H9 (cell line): ENCODE data around the gene IPO11. TPM values are rescaled to one million over a fixed set of nuclear protein-coding genes. Genes with fewer than 3 reads are reported as not detected.

Source experiments
- DNase-seq: peaks from one replicate; pipeline ENCODE4 v3.0.0-alpha.2; 2017
- H2AFZ ChIP-seq: one replicate; pipeline ENCODE4 v1.6.1; 2013; ENCODE audit warnings: mild to moderate bottlenecking, low read length, control low read depth, moderate library complexity
- H2AK5ac ChIP-seq: 2 replicates; pipeline ENCODE4 v1.6.1; 2013; ENCODE audit warnings: low read length, control low read depth, mixed read lengths; ENCODE audit not compliant: insufficient read length
- H2BK120ac ChIP-seq: one replicate; pipeline ENCODE4 v1.6.1; 2013; ENCODE audit warnings: low read depth, mild to moderate bottlenecking, low read length, control low read depth, inconsistent platforms; ENCODE audit not compliant: poor library complexity, severe bottlenecking
- H2BK12ac ChIP-seq: 2 replicates; pipeline ENCODE4 v1.6.1; 2013; ENCODE audit warnings: low read length, control low read depth, mixed read lengths, low read depth; ENCODE audit not compliant: insufficient read length
- H2BK15ac ChIP-seq: 2 replicates; pipeline ENCODE4 v1.6.1; 2013; ENCODE audit warnings: low read depth, low read length, control low read depth
- H2BK20ac ChIP-seq: one replicate; pipeline ENCODE4 v1.6.1; 2013; ENCODE audit warnings: low read depth, mild to moderate bottlenecking, low read length, control low read depth, inconsistent platforms; ENCODE audit not compliant: poor library complexity, severe bottlenecking
- H2BK5ac ChIP-seq: 2 replicates; pipeline ENCODE4 v1.6.1; 2013; ENCODE audit warnings: low read length, control low read depth, mixed read lengths; ENCODE audit not compliant: insufficient read length
- H3K14ac ChIP-seq: 2 replicates; pipeline ENCODE4 v1.6.1; 2013; ENCODE audit warnings: low read length, control low read depth; ENCODE audit not compliant: insufficient read depth
- H3K18ac ChIP-seq: 2 replicates; pipeline ENCODE4 v1.6.1; 2013; ENCODE audit warnings: low read depth, mild to moderate bottlenecking, mixed read lengths, low read length, control low read depth; ENCODE audit not compliant: insufficient read length
- H3K23ac ChIP-seq: 2 replicates; pipeline ENCODE4 v1.6.1; 2013; ENCODE audit warnings: low read length, control low read depth, mixed read lengths, low read depth; ENCODE audit not compliant: insufficient read length
- H3K23me2 ChIP-seq: 2 replicates; pipeline ENCODE4 v1.6.1; 2013; ENCODE audit warnings: low read depth, mild to moderate bottlenecking, mixed read lengths, low read length, control low read depth; ENCODE audit not compliant: insufficient read length, poor library complexity, severe bottlenecking
- H3K27ac ChIP-seq: 2 replicates; pipeline ENCODE4 v1.5.1; 2013; ENCODE audit warnings: low read length, control low read depth, mixed read lengths, low read depth; ENCODE audit not compliant: insufficient read length
- H3K27me3 ChIP-seq: 2 replicates; pipeline ENCODE4 v1.6.1; 2013; ENCODE audit warnings: low read length, control low read depth, inconsistent platforms; ENCODE audit not compliant: insufficient read depth
- H3K4ac ChIP-seq: 2 replicates; pipeline ENCODE4 v1.6.1; 2013; ENCODE audit warnings: low read depth, mild to moderate bottlenecking, control low read depth, inconsistent platforms, low read length, moderate library complexity
- H3K4me1 ChIP-seq: 2 replicates; pipeline ENCODE4 v1.6.1; 2013; ENCODE audit warnings: low read length, control low read depth, inconsistent platforms; ENCODE audit not compliant: insufficient read depth
- H3K4me2 ChIP-seq: 2 replicates; pipeline ENCODE4 v1.6.1; 2013; ENCODE audit warnings: low read length, control low read depth, mixed read lengths; ENCODE audit not compliant: insufficient read length, insufficient read depth
- H3K56ac ChIP-seq: 2 replicates; pipeline ENCODE4 v1.6.1; 2013; ENCODE audit warnings: low read depth, mild to moderate bottlenecking, mixed read lengths, low read length, control low read depth; ENCODE audit not compliant: insufficient read length
- H3K79me1 ChIP-seq: 2 replicates; pipeline ENCODE4 v1.6.1; 2013; ENCODE audit warnings: low read depth, mild to moderate bottlenecking, moderate library complexity, low read length, control low read depth, inconsistent platforms; ENCODE audit not compliant: insufficient read depth, poor library complexity, severe bottlenecking
- H3K79me2 ChIP-seq: 2 replicates; pipeline ENCODE4 v1.6.1; 2013; ENCODE audit warnings: low read length, control low read depth, inconsistent platforms; ENCODE audit not compliant: insufficient read depth
- H3K9ac ChIP-seq: 2 replicates; pipeline ENCODE4 v1.6.1; 2013; ENCODE audit warnings: low read length, control low read depth, mixed read lengths; ENCODE audit not compliant: insufficient read length; ENCODE audit errors: extremely low read depth
- H3K9me3 ChIP-seq: one replicate; pipeline ENCODE4 v1.6.1; 2013; ENCODE audit warnings: low read depth, low read length, inconsistent platforms; ENCODE audit not compliant: control insufficient read depth
- H3T11ph ChIP-seq: one replicate; pipeline ENCODE4 v1.6.1; 2013; ENCODE audit warnings: mild to moderate bottlenecking, low read length, control low read depth, inconsistent platforms
- H4K20me1 ChIP-seq: one replicate; pipeline ENCODE4 v1.6.1; 2013; ENCODE audit not compliant: control insufficient read depth, insufficient read length, insufficient read depth
- H4K5ac ChIP-seq: 2 replicates; pipeline ENCODE4 v1.6.1; 2013; ENCODE audit warnings: low read depth, mild to moderate bottlenecking, mixed read lengths, low read length, control low read depth; ENCODE audit not compliant: insufficient read length
- H4K8ac ChIP-seq: replicated peaks from 2 replicates; pipeline ENCODE4 v1.6.1; 2013; ENCODE audit warnings: low read length, control low read depth, mixed read lengths, low read depth; ENCODE audit not compliant: insufficient read length
- H4K91ac ChIP-seq: 2 replicates; pipeline ENCODE4 v1.6.1; 2013; ENCODE audit warnings: low read depth, mild to moderate bottlenecking, moderate library complexity, mixed read lengths, low read length, control low read depth; ENCODE audit not compliant: insufficient read length
- H3K27ac Mint-ChIP-seq, 3 experiments: 2 replicates in 2 of 3; 3 replicates in 1 of 3; pipeline ENCODE4 v1.8.0; 2020 to 2021; ENCODE audit warnings: mixed read lengths in 3 of 3, mild to moderate bottlenecking in 1 of 3, moderate library complexity in 1 of 3
- H3K27me3 Mint-ChIP-seq: 2 replicates; pipeline ENCODE4 v1.8.0; 2021; ENCODE audit warnings: low read depth, mild to moderate bottlenecking, moderate library complexity, mixed read lengths
- H3K36me3 Mint-ChIP-seq, 3 experiments: 2 replicates in 2 of 3; 3 replicates in 1 of 3; pipeline ENCODE4 v1.8.0; 2020 to 2021; ENCODE audit warnings: low read depth in 3 of 3, mixed read lengths in 3 of 3; ENCODE audit not compliant: insufficient read depth in 1 of 3
- H3K4me1 Mint-ChIP-seq, 2 experiments: 2 replicates each; pipeline ENCODE4 v1.8.0; 2020; ENCODE audit warnings: mixed read lengths in 2 of 2
- H3K4me3 Mint-ChIP-seq, 2 experiments: 2 replicates in 1 of 2; 3 replicates in 1 of 2; pipeline ENCODE4 v1.8.0; 2020 to 2021; ENCODE audit warnings: mild to moderate bottlenecking in 2 of 2, mixed read lengths in 2 of 2, moderate library complexity in 1 of 2
- H3K9me3 Mint-ChIP-seq, 2 experiments: 2 replicates in 1 of 2; 3 replicates in 1 of 2; pipeline ENCODE4 v1.8.0; 2020; ENCODE audit warnings: mild to moderate bottlenecking in 2 of 2, mixed read lengths in 2 of 2, moderate library complexity in 1 of 2
- CTCF ChIP-seq: fragments of 200-600 bp; sonication (generic); conservative IDR thresholded peaks from 3 replicates; pipeline ENCODE4 v1.8.0; 2021; ENCODE audit warnings: antibody characterized with exemption, mild to moderate bottlenecking
- WGBS: extraction: QIAGEN DNeasy Blood & Tissue Kit; methylation state at CpG from one replicate; pipeline ENCODE4 v1.1.7; 2013; ENCODE audit warnings: missing lambda C conversion rate, low lambda C conversion rate, mixed read lengths; ENCODE audit not compliant: insufficient read length; ENCODE audit errors: extremely low coverage; 5-methylcytosine and 5-hydroxymethylcytosine counted together
- total RNA-seq: library from RNA; stranded (reverse); gene quantifications from 2 replicates; pipeline ENCODE4 v1.2.1, GENCODE V29; 2021

The IPO11 gene
- total RNA-seq, 1 experiment from 2014 or later: 63.0 TPM

- H4K20me1 ChIP-seq: no peaks in the 10 kb centered on the region
- H4K91ac ChIP-seq: no peak overlapping the region
- no peak overlapping the region for H3K56ac ChIP-seq
- no peak overlapping the region for H2BK15ac ChIP-seq
- H3K23ac ChIP-seq: no peak overlapping the region
- no peak overlapping the region for H3K27ac ChIP-seq
- no CpG with 5 or more reads among the region's 5 CpGs for WGBS
- H3K4ac ChIP-seq: no peak overlapping the region
- H3K18ac ChIP-seq: no peak overlapping the region
- H3K9ac ChIP-seq: no peak overlapping the region
- H3K9me3 ChIP-seq: no peaks in the 10 kb centered on the region
- H2BK120ac ChIP-seq: no peak overlapping the region
- no peaks in the 10 kb centered on the region for H3K79me1 ChIP-seq
- no peak overlapping the region for H2AK5ac ChIP-seq
- Mint-ChIP-seq H3K4me1 (peaks cover 2 to 8% of the 10 kb centered on the region in 2 experiments; a peak in 3 of 4 replicates), H3K4me3 (no peak overlapping the region), H3K36me3 (no peaks in the 10 kb centered on the region; a peak in 1 of 7 replicates), H3K27ac (no peak overlapping the region), H3K9me3 (no peaks in the 10 kb centered on the region), H3K27me3 (no peaks in the 10 kb centered on the region)
- TF ChIP-seq CTCF: no peak
- H3K4me1 ChIP-seq: no peaks in the 10 kb centered on the region
- H4K5ac ChIP-seq: no peak overlapping the region
- DNase-seq: no peak
- no peaks in the 10 kb centered on the region for H3K27me3 ChIP-seq
- no peak overlapping the region for H2BK20ac ChIP-seq
- H2AFZ ChIP-seq: no peak overlapping the region
- no peak overlapping the region for H3K4me2 ChIP-seq
- no peak overlapping the region for H3K14ac ChIP-seq
- H3K79me2 ChIP-seq: no peaks in the 10 kb centered on the region
- no peaks in the 10 kb centered on the region for H3K23me2 ChIP-seq
- no peak overlapping the region for H4K8ac ChIP-seq
- H2BK5ac ChIP-seq: no peak overlapping the region
- H2BK12ac ChIP-seq: no peak overlapping the region
- no peak overlapping the region for H3T11ph ChIP-seq
Observed at GRCh38 chr5:62579761-62580160, 167.2 kb downstream of the IPO11 start.
